Measurements from ENCODE around the gene MAP2. TPM values are rescaled to one million over a fixed set of nuclear protein-coding genes. Genes with fewer than 3 reads are reported as not detected.

The MAP2 gene
- total and polyA plus RNA-seq, 8 donors: 2.1 to 24.6 (median 11.8) TPM

DNA sequence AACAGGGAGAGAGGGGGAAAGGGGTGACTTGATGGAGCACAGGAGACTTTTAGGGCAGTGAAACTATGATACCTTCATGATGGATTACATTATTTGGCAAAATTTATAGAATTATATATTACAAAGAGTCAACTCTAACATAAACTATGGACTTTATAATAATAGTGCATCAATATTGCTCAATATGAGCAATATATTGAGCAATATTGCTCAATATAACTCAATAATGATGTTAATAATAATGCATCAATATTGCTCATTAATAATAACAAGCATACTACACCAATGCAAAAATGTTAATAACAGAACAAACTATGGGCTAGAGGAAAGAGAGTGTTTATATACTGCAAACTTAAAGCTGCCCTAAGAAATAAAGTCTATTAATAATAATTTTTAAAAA is 344.7 kb downstream of the MAP2 start:
- H3K36me3 ChIP-seq: no peaks in the 10 kb centered on the region
- no peak overlapping the region for H3K4me3 ChIP-seq
- intact Hi-C loops (cut with DNase I; ENCODE audit: low total_unique reads): no loop called here
- no peak for DNase-seq
- H3K4me1 ChIP-seq: peaks cover 0 to 11% (median 9%) of the 10 kb centered on the region in 4 donors
- TF ChIP-seq POLR2A (IDR thresholded peaks at IDR 0.05) (no peak), POLR2AphosphoS5 (IDR thresholded peaks at IDR 0.05) (no peak), EP300 (IDR thresholded peaks at IDR 0.05) (no peak)
- TF ChIP-seq, protein P1, sequence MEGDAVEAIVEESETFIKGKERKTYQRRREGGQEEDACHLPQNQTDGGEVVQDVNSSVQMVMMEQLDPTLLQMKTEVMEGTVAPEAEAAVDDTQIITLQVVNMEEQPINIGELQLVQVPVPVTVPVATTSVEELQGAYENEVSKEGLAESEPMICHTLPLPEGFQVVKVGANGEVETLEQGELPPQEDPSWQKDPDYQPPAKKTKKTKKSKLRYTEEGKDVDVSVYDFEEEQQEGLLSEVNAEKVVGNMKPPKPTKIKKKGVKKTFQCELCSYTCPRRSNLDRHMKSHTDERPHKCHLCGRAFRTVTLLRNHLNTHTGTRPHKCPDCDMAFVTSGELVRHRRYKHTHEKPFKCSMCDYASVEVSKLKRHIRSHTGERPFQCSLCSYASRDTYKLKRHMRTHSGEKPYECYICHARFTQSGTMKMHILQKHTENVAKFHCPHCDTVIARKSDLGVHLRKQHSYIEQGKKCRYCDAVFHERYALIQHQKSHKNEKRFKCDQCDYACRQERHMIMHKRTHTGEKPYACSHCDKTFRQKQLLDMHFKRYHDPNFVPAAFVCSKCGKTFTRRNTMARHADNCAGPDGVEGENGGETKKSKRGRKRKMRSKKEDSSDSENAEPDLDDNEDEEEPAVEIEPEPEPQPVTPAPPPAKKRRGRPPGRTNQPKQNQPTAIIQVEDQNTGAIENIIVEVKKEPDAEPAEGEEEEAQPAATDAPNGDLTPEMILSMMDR (IDR thresholded peaks at IDR 0.05): no peak
- peaks cover 0 to 36% (median 24%) of the 10 kb centered on the region in 3 donors for H3K27me3 ChIP-seq
- no peak overlapping the region for H3K27ac ChIP-seq
- H3K9me3 ChIP-seq: no peaks in the 10 kb centered on the region

DNA sequence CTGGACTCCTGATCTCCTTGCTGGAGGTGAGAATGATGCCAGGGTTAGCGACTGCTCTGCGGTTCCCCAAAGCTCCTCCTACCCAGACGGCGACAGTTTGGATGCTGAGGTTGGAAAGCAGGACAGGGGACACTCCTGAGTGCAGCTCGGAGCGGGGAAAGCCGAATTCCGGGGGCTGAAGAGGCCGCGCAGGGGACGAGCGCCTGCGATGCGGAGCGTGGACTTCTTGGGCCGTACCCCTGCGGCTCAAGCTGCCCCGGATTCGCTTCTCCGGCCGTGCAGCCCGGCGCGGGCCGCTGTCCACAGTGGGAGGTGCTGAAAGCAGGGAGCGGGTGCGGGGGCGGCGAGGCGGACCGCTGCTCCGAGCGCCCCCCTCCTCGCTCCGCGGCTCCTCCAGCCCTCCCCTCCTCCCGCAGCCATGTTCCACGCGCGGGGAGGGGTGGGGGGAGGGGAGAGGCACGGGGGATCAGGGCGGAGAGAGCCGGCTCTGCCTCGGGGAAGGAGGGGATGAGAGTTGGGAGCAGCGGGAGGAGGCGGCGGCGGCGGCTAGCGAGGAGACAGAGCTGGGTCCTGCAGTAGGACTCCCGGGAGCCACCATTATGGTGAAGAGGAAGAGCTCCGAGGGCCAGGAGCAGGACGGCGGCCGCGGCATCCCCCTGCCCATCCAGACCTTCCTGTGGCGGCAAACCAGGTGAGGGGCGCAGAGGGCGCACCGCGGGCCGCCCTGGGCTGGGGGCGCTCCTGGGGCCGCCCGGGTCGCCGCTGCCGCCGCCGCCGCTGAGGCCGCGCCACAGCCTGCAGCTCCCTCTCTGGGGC is 347.8 kb downstream of the MAP2 start, which contains the start of gene UNC80:
Gene UNC80, plus strand, starts transcription at position 359 of the 816 bp plus-strand sequence. Its CDS starts 241 bp downstream, at position 600.
- H3K4me3 ChIP-seq: peak within 1 kb of the TSS; percentile 32 to 42 (median 40)
- H3K27me3 ChIP-seq: peaks cover 0 to 38% (median 24%) of the 10 kb centered on the region in 3 donors
- H3K36me3 ChIP-seq: no peaks in the 10 kb centered on the region
- WGBS, 5 donors: 4 to 6% (median 5%) methylated on average over 23 to 73 of the region's 73 CpGs
- H3K27ac ChIP-seq: peak within 1 kb of the TSS in 2 of 5 donors; percentile 32 to 38
- H3K4me1 ChIP-seq: peaks cover 0 to 11% (median 9%) of the 10 kb centered on the region in 4 donors
- TF ChIP-seq POLR2A (IDR thresholded peaks at IDR 0.05): no peak
- peak in 1 of 3 donors; percentile 53 for TF ChIP-seq POLR2AphosphoS5 (IDR thresholded peaks at IDR 0.05)
- DNase-seq: peak; percentile 62 to 95
- intact Hi-C loops (cut with DNase I; ENCODE audit: low total_unique reads): no loop called here
- no peaks in the 10 kb centered on the region for H3K9me3 ChIP-seq

GRCh38 chr2:209772290-209772685 is 348.4 kb downstream of the MAP2 start:
- TF ChIP-seq POLR2A (IDR thresholded peaks at IDR 0.05) (no peak), POLR2AphosphoS5 (IDR thresholded peaks at IDR 0.05) (no peak), EP300 (IDR thresholded peaks at IDR 0.05) (no peak)
- TF ChIP-seq, protein P1 (IDR thresholded peaks at IDR 0.05): no peak
- no peak overlapping the region for H3K27ac ChIP-seq
- H3K4me3 ChIP-seq: peak overlapping the region in 3 of 4 donors; percentile 32 to 42 (median 39)
- peak in 1 of 2 donors; percentile 39 for DNase-seq
- H3K9me3 ChIP-seq: no peaks in the 10 kb centered on the region
- 9 to 20% (median 11%) methylated on average over 8 of the region's 8 CpGs for WGBS, 5 donors
- intact Hi-C loops (cut with DNase I; ENCODE audit: low total_unique reads): no loop called here
- H3K27me3 ChIP-seq: peaks cover 0 to 41% (median 24%) of the 10 kb centered on the region in 3 donors
- H3K4me1 ChIP-seq: peaks cover 0 to 11% (median 9%) of the 10 kb centered on the region in 4 donors
- no peaks in the 10 kb centered on the region for H3K36me3 ChIP-seq

DNA sequence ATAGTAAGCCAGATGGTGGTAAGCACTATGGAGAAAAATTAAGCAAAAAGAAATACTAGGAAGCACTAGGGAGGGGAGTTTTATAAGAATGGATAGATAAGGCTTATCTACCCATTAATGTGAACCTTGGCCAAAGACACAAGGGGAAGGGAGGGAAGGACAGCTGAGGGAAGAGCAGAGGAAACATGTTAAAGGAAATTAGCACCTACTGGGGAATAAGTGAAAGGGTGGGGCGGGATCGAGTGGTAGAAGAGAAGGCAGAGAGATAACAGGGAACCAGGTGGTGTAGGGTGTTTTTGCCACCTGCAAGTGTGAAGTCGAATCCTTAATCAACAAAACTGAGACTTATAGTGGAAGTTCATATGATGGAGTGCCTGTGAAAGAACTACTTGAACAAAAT is 349.5 kb downstream of the MAP2 start:
- H3K4me3 ChIP-seq: no peak overlapping the region
- no peaks in the 10 kb centered on the region for H3K36me3 ChIP-seq
- peaks cover 0 to 41% (median 24%) of the 10 kb centered on the region in 3 donors for H3K27me3 ChIP-seq
- H3K9me3 ChIP-seq: no peaks in the 10 kb centered on the region
- H3K4me1 ChIP-seq: peaks cover 0 to 11% (median 9%) of the 10 kb centered on the region in 4 donors
- no peak overlapping the region for H3K27ac ChIP-seq
- intact Hi-C loops (cut with DNase I; ENCODE audit: low total_unique reads): no loop called here
- 8 to 25% (median 16%) methylated on average over 3 of the region's 3 CpGs for WGBS, 5 donors
- TF ChIP-seq EP300 (IDR thresholded peaks at IDR 0.05) (no peak), POLR2AphosphoS5 (IDR thresholded peaks at IDR 0.05) (no peak), POLR2A (IDR thresholded peaks at IDR 0.05) (no peak)
- TF ChIP-seq, protein P1 (IDR thresholded peaks at IDR 0.05): no peak
- DNase-seq: peak in 1 of 2 donors; percentile 2

Small RNA genes lying within 50 kb of the gene (small RNA-seq; reads per million reads assigned to genes)
- gene RNA5SP118: 0 reads per million in 4 donors
